GM18499 (cell line): ENCODE measurements around the gene GPALPP1.
"Not testable (repeated sequence)": the region's sequence is repeated elsewhere in the genome, so short reads cannot be mapped to it uniquely, and the experiment has no call there.

Experiments
- ATAC-seq: cut with Tn5 transposase; IDR thresholded peaks from one replicate; pipeline ENCODE4 v1.9.1; 2021; ENCODE audit warnings: moderate number of reproducible peaks; ENCODE audit not compliant: insufficient read depth, unreplicated experiment

The GPALPP1 gene

DNA sequence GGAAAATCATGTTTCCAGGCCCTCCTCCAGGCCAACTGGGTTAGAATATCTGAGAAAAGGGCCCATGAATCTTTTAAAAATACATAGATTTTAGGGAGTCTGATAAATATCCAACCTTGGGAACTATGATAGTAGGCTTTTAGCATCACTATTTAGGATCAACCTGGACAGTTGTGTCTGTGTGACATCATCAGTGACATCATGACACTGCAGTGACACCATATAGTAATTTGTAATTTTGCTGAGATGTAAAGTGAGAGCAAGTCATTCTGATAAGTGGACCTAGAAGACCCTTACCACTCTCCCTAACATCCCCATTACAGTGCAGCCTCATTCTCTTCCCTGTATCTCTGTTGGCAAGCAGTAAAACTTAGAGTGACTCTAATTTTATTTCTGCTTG is 14.1 kb downstream of the GPALPP1 start:
- no peak for ATAC-seq

GRCh38 chr13:45004096-45004495 is 14.8 kb downstream of the GPALPP1 start:
- no peak for ATAC-seq

GRCh38 chr13:45007225-45007624 is 17.9 kb downstream of the GPALPP1 start:
- no peak for ATAC-seq

DNA sequence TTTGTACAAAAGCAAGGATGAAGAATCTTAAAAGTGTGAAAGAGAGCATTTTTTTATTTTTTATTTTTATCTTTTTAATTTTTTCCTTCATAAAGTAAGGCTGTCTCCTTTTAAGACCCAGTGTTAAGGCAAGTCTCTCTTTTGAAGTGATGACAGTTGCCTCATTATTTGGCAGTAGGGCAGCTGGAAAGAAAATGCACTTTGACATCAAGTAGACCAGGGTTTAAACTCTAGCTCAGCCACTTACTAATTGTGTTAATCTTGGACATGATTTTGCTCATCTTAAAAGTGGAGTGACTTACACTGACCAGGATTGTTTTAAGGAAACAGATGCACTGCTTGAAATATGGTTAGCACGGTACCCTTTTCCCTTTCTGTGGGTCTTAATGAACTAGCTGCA is 18.5 kb downstream of the GPALPP1 start:
- no peak for ATAC-seq

GRCh38 chr13:45011198-45011597 is 21.9 kb downstream of the GPALPP1 start:
- no peak for ATAC-seq

GRCh38 chr13:45015300-45015699 is 26.0 kb downstream of the GPALPP1 start:
- no peak for ATAC-seq

DNA sequence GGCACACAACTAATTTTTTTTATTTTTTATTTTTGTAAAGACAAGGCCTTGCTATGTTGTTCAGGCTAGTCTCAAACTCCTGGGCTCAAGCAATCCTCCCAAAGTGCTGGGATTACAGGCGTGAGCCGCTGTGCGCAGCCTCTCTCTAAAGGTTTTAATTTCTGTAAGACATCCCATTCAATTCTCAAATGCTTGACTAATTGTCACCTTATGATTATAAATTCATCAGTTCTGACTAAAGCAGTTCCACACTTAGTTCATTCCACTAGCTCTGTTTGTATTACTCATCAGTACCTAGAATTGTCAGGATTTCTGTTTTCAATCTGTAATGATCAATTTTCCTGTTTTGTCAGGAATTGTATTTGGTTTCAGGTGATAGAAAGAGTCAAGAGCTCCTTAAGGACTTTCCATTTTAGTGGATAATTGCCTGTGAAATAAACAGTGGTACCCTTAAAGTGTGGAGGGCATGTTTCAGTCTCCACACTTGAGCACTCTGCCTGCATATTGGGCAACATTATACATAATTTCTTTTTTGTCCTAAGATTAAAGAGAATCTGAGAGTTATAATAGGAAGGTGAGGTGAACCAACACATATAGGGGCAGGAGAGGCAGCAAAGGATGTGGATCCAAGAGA is 27.6 kb downstream of the GPALPP1 start:
- ATAC-seq, result no peak

DNA sequence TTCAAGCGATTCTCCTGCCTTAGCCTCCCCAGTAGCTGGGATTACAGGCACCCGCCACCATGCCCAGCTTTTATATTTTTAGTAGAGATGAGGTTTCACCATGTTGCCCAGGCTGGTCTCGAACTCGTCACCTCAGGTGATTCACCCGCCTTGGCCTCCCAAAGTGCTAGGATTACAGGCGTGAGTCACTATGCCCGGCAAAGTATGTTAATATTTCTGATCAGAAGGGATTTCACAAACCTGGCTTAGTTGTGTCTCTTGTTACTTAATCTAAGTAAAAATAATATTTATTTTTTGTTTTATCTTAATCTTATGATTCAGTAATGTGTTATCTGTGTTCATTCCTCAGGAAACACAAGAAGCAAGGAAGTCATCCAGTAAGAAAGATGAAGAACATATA is 30.6 kb downstream of the GPALPP1 start:
- not testable (repeated sequence) for ATAC-seq

DNA sequence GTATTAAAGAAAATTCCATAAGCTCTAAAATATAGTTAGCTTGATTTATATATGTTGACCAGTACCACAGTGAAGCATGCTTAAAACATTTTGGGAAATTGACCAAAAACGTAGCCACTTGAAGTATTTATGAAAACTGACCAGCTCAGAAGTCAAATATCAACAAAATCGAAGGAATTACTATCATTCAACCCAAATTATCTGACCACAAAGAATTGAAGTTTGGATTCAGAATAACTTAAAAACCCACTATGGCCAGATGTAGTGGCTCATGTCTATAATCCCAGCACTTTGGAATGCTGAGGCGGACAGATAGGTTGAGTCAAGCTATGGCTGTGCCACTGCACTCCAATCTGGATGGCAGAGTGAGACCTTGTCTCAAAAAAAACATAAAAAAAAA is 31.9 kb downstream of the GPALPP1 start:
- no peak for ATAC-seq

- ATAC-seq, result no peak
Measured at GRCh38 chr13:45024847-45025246, 35.5 kb downstream of the GPALPP1 start.

DNA sequence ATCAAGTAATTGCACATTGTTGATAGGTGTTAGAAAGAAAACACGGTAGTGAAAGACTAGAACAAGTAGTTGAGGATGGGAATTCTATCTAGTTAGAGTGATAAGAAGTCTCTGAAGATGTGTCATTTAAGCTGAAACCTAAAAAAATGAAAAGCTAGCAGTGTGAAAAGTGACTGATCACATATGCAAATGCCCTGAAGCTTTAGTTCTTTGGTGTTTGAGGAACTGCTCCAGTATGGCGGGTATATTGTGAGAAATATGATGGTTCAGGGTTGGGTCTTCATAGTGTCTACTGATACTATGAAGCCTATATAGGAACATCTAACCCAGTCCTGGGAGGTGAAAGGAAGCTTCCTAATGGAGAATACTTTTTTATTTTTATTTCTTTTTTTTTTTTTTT is 45.0 kb downstream of the GPALPP1 start:
- ATAC-seq, result no peak

DNA sequence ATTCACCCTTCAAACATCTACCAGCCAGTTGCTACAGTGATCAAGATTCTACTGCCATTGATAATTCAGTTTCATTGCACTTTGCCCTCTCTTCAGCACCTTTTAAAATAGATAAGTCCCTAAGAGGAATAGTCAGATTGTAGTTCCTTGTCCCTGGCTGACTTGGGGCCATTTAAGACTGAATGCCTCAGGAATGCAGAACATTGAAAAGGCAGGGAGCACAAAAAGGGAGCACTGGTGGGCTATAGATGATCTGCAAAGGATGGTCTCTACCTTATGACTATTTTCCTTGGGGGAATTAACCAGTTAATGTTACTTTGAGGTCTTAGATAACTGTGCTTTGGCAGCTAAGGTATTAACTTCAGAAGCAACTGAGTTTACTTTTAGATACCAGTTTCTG is 46.9 kb downstream of the GPALPP1 start:
- no peak for ATAC-seq

- ATAC-seq, result no peak
Measured at GRCh38 chr13:45040173-45040572, 50.8 kb downstream of the GPALPP1 start.

GRCh38 chr13:45040622-45041021 is 51.3 kb downstream of the GPALPP1 start:
- ATAC-seq, result no peak

DNA sequence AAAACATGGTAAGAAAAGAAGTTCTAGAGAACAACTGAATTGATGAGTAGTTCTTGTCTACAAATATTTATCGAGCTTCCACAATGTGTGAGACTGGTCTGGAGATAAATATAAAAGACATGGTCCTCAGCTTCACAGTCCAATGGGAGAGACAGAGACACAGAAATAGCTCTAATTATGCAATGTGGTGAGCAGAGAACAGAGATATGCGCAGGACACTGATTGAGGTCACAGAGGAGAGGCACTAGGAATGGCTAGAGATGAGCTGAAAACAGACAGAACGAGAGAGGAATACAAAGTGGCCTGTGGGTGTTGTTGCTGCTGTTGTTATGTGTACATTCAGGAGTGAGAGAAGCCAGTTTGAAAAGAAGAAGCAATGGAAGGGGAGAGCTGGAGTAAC is 53.2 kb downstream of the GPALPP1 start:
- no peak for ATAC-seq

DNA sequence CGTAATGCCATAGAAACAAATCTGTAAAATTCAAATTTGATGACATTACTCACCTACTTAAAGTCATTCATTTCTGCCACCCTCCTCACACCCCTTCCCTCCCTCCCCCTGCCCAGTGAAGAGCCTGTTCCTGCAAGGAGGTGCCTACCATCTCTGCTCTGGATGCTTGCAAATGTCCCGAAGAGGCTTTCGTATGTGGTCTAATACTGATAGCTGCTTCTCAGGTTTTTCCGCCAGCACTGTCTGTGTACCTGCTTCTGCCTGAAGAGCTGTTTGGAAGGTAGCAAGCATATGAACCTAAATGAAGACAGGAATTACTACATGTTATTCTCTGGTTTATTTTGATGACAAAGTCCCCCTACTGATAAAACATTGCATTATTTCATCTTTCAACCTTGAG is 57.1 kb downstream of the GPALPP1 start:
- ATAC-seq, result no peak

GRCh38 chr13:45047394-45048310 is 58.3 kb downstream of the GPALPP1 start:
- no peak for ATAC-seq

- no peak for ATAC-seq
Measured at GRCh38 chr13:45048890-45049407, 59.6 kb downstream of the GPALPP1 start.

- no peak for ATAC-seq
Measured at GRCh38 chr13:45049478-45049877, 60.1 kb downstream of the GPALPP1 start.

DNA sequence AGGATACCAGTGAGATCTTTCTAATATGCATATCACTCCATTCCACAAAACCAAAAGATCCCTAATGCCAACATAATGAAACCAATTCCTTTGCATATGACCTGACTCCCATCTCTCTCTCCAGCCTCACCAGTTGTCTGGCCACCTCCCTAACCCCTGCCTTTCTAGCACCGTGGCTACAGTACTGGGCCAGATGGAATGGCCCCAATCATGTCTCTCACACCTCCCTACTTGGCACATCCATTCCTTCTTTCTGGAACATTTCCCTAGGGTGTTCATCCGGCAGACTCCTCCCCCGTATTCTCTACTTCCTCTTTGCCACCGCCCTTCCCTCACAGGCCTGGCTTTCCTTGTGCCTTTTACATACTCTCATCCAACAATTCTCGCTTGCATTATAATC is 62.0 kb downstream of the GPALPP1 start:
- no peak for ATAC-seq

- peak; percentile 94 for ATAC-seq
Measured at GRCh38 chr13:45055198-45055901, 66.0 kb downstream of the GPALPP1 start.
